CD14-positive monocyte (primary cell): ENCODE data around the gene ITGA6. TPM values are rescaled to one million over a fixed set of nuclear protein-coding genes. Genes with fewer than 3 reads are reported as not detected.

ENCODE experiments used
- DNase-seq, 3 donors: peaks; one replicate each; pipeline ENCODE4 v3.0.0-alpha.2; 2011 to 2022
- H2AFZ ChIP-seq: 2 replicates; pipeline ENCODE4 v1.6.0; 2012; ENCODE audit warnings: mild to moderate bottlenecking, low read depth, low read length, inconsistent platforms; ENCODE audit not compliant: insufficient read depth, poor library complexity, severe bottlenecking
- H3K27ac ChIP-seq, 2 donors: 1 replicate in 1 of 2; 2 replicates in 1 of 2; pipeline ENCODE4 v1.5.1; 2012 to 2013; ENCODE audit warnings: low read length in 2 of 2, control low read depth in 1 of 2, inconsistent platforms in 1 of 2, low read depth in 1 of 2, mild to moderate bottlenecking in 1 of 2
- H3K27me3 ChIP-seq, 2 donors: one replicate each; pipeline versions ENCODE4 v1.6.0 to v1.6.1; 2011 to 2013; ENCODE audit warnings: low read length in 2 of 2; ENCODE audit not compliant: control insufficient read depth in 2 of 2, insufficient read depth in 2 of 2
- H3K36me3 ChIP-seq, 2 donors: replicated peaks in 1 of 2; 1 replicate in 1 of 2; 2 replicates in 1 of 2; pipeline versions ENCODE4 v1.5.1 to v1.6.1; 2012 to 2013; ENCODE audit warnings: low read length in 2 of 2, control low read depth in 1 of 2, inconsistent platforms in 1 of 2, mild to moderate bottlenecking in 1 of 2; ENCODE audit not compliant: insufficient read depth in 2 of 2, control insufficient read depth in 1 of 2
- H3K4me1 ChIP-seq, 2 donors: 1 replicate in 1 of 2; 2 replicates in 1 of 2; pipeline versions ENCODE4 v1.5.1 to v1.6.1; 2012 to 2013; ENCODE audit warnings: low read length in 2 of 2, control low read depth in 1 of 2, inconsistent platforms in 1 of 2, mild to moderate bottlenecking in 1 of 2, moderate library complexity in 1 of 2; ENCODE audit not compliant: insufficient read depth in 2 of 2, control insufficient read depth in 1 of 2
- H3K4me2 ChIP-seq: replicated peaks from 2 replicates; pipeline ENCODE3; 2012; ENCODE audit warnings: low read length, moderate library complexity, mild to moderate bottlenecking; ENCODE audit not compliant: poor library complexity, severe bottlenecking; ENCODE audit errors: extremely low read depth
- H3K4me3 ChIP-seq, 3 experiments: fragments of 200-600 bp in 1 of 3; sonication (generic) in 1 of 3; replicated peaks in 1 of 3; 1 replicate in 2 of 3; 2 replicates in 1 of 3; pipeline ENCODE4 v1.5.1; 2011 to 2013; ENCODE audit warnings: low read length in 3 of 3, mild to moderate bottlenecking in 3 of 3, control low read depth in 2 of 3, low read depth in 2 of 3, inconsistent platforms in 1 of 3, moderate library complexity in 1 of 3
- H3K79me2 ChIP-seq: 2 replicates; pipeline ENCODE4 v1.6.0; 2012; ENCODE audit warnings: mild to moderate bottlenecking, control low read depth, inconsistent platforms, low read length, moderate library complexity; ENCODE audit not compliant: insufficient read depth
- H3K9ac ChIP-seq: 2 replicates; pipeline ENCODE4 v1.6.0; 2017; ENCODE audit warnings: low read length, mild to moderate bottlenecking; ENCODE audit not compliant: insufficient read depth, poor library complexity, severe bottlenecking
- H3K9me3 ChIP-seq, 2 donors: replicated peaks in 1 of 2; 1 replicate in 1 of 2; 2 replicates in 1 of 2; pipeline versions ENCODE4 v1.5.1 to v1.6.1; 2012 to 2013; ENCODE audit warnings: low read length in 2 of 2, control low read depth in 1 of 2; ENCODE audit not compliant: control insufficient read depth in 1 of 2, insufficient read depth in 1 of 2
- H4K20me1 ChIP-seq: 2 replicates; pipeline ENCODE4 v1.6.0; 2012; ENCODE audit warnings: mild to moderate bottlenecking, low read length, control low read depth, moderate library complexity; ENCODE audit not compliant: insufficient read depth
- H3K27ac Mint-ChIP-seq, 7 donors: one replicate each; pipeline ENCODE4 v1.8.0; 2020; ENCODE audit warnings: mild to moderate bottlenecking in 7 of 7, mixed read lengths in 7 of 7, moderate library complexity in 6 of 7, inconsistent platforms in 2 of 7
- H3K27me3 Mint-ChIP-seq, 3 donors: one replicate each; pipeline ENCODE4 v1.8.0; 2021 to 2022; ENCODE audit warnings: low read depth in 3 of 3, mild to moderate bottlenecking in 3 of 3, mixed read lengths in 3 of 3, moderate library complexity in 3 of 3, inconsistent platforms in 1 of 3
- H3K36me3 Mint-ChIP-seq, 2 donors: one replicate each; pipeline ENCODE4 v1.8.0; 2020; ENCODE audit warnings: mixed read lengths in 2 of 2, inconsistent platforms in 1 of 2, mild to moderate bottlenecking in 1 of 2
- H3K4me1 Mint-ChIP-seq: one replicate; pipeline ENCODE4 v1.8.0; 2020; ENCODE audit warnings: mild to moderate bottlenecking, mixed read lengths
- H3K4me3 Mint-ChIP-seq, 2 donors: one replicate each; pipeline ENCODE4 v1.8.0; 2020; ENCODE audit warnings: mild to moderate bottlenecking in 2 of 2, mixed read lengths in 2 of 2, moderate library complexity in 1 of 2
- H3K9me3 Mint-ChIP-seq, 7 donors: one replicate each; pipeline ENCODE4 v1.8.0; 2020 to 2022; ENCODE audit warnings: mixed read lengths in 7 of 7, mild to moderate bottlenecking in 6 of 7, moderate library complexity in 6 of 7, inconsistent platforms in 2 of 7
- CTCF ChIP-seq: fragments of 200-600 bp; IDR thresholded peaks from one replicate; pipeline ENCODE4 v1.8.0; 2022; ENCODE audit warnings: antibody characterized with exemption, mild to moderate bottlenecking
- WGBS: methylation state at CpG from one replicate; pipeline ENCODE4 v1.1.5; 2013; ENCODE audit warnings: missing lambda C conversion rate; ENCODE audit not compliant: insufficient coverage; 5-methylcytosine and 5-hydroxymethylcytosine counted together
- intact Hi-C, 2 donors: fragments of 100-400 bp; cut with micrococcal nuclease; formaldehyde crosslinking; loops; one replicate each; pipeline versions ENCODE4 v1.15.0 to v1.15.1; 2023
- polyA plus RNA-seq, 3 donors: library from polyadenylated mRNA; depleted of rRNA in 1 of 3; unstranded in 2 of 3; stranded (reverse) in 1 of 3; fragments of 300-500 nt in 2 of 3; fragments of >200 nt in 1 of 3; fragmentation: Illumina TruSeq in 2 of 3; gene quantifications; 1 replicate in 2 of 3; 2 replicates in 1 of 3; pipeline ENCODE4 v1.2.3, GENCODE V29; 2012 to 2021

ITGA6 gene
- polyA plus RNA-seq, 3 donors: 0.01 to 0.36 (median 0.20) TPM

GRCh38 chr2:172416447-172417058, 10.8 kb upstream of the ITGA6 start:
- Histone ChIP-seq H3K27ac (no peak overlapping the region), H3K9ac (no peak overlapping the region), H4K20me1 (no peaks in the 10 kb centered on the region), H3K4me3 (no peak overlapping the region), H3K36me3 (no peaks in the 10 kb centered on the region), H3K27me3 (no peaks in the 10 kb centered on the region), H3K4me2 (no peak overlapping the region), H3K79me2 (no peaks in the 10 kb centered on the region), H3K4me1 (peaks cover 0 to 4% of the 10 kb centered on the region in 2 donors), H3K9me3 (no peaks in the 10 kb centered on the region), H2AFZ (no peak overlapping the region)
- H3K4me1 Mint-ChIP-seq: peaks cover 13% of the 10 kb centered on the region
- intact Hi-C loops: no loop called here
- no peak for TF ChIP-seq CTCF
- DNase-seq: peak in 1 of 3 donors; percentile 46
- no CpG with 5 or more reads among the region's 1 CpG for WGBS
- peaks cover 0 to 11% (median 0%) of the 10 kb centered on the region in 7 donors for H3K9me3 Mint-ChIP-seq
- H3K27ac Mint-ChIP-seq: no peak overlapping the region
- peaks cover 3 to 4% (median 4%) of the 10 kb centered on the region in 3 donors for H3K27me3 Mint-ChIP-seq
- H3K4me3 Mint-ChIP-seq: no peak overlapping the region
- no peaks in the 10 kb centered on the region for H3K36me3 Mint-ChIP-seq

GRCh38 chr2:172420216-172420615, 7.2 kb upstream of the ITGA6 start:
- H2AFZ ChIP-seq: no peak overlapping the region
- H3K4me2 ChIP-seq: no peak overlapping the region
- intact Hi-C loops: loop anchor here in 1 of 2 donors (10.0 kb wide), 1 partner anchor 125 kb away; no protein-coding TSS in a partner anchor
- H3K27ac ChIP-seq: no peak overlapping the region
- 83% methylated on average over 1 of the region's 3 CpGs for WGBS
- Mint-ChIP-seq H3K36me3 (no peaks in the 10 kb centered on the region), H3K27me3 (peaks cover 5 to 7% (median 6%) of the 10 kb centered on the region in 3 donors), H3K4me1 (peaks cover 13% of the 10 kb centered on the region), H3K4me3 (no peak overlapping the region), H3K27ac (no peak overlapping the region), H3K9me3 (peaks cover 0 to 11% (median 0%) of the 10 kb centered on the region in 7 donors)
- H3K9me3 ChIP-seq: no peaks in the 10 kb centered on the region
- no peak for DNase-seq
- H3K79me2 ChIP-seq: no peaks in the 10 kb centered on the region
- no peak overlapping the region for H3K9ac ChIP-seq
- no peaks in the 10 kb centered on the region for H3K36me3 ChIP-seq
- H3K4me1 ChIP-seq: peaks cover 0 to 4% of the 10 kb centered on the region in 2 donors
- peaks cover 0 to 8% of the 10 kb centered on the region in 2 donors for H3K27me3 ChIP-seq
- H3K4me3 ChIP-seq: no peak overlapping the region
- no peak for TF ChIP-seq CTCF
- no peaks in the 10 kb centered on the region for H4K20me1 ChIP-seq
